HS-5 (cell line): ENCODE measurements around the gene CCDC12.

Experiments used
- DNase-seq: peaks from one replicate; pipeline ENCODE4 v3.0.0-alpha.2; 2012; ENCODE audit warnings: low read depth

Gene CCDC12

GRCh38 chr3:46874430-46874829 lies 102.1 kb downstream of the CCDC12 start:
- no peak for DNase-seq

DNA sequence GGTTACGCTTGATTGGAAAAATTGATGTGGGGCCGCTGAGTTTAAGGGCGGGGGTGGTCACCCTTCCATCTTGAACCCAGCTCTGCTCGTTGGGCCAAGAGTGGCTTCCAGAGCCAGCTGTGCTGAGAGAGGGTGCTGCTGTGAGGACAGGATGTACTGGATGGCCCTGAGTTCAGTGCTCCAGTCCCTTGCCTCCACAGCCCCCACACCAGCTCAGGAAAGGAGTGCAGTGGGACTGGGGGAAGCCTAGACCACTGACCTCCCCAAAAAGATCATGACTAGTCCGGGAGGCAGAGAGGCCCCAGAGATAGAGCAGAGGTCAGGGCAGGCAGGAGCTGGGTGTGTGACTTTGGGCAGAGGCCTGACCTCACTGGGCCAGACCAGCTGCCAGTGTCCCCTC lies 103.0 kb downstream of the CCDC12 start:
- no peak for DNase-seq
